DOHH2 (cell line): ENCODE measurements around the gene CATSPER3.

Experiments used
- CTCF ChIP-seq: fragments of 200-600 bp; sonication (generic); IDR thresholded peaks from one replicate; pipeline ENCODE4 v1.5.1; 2014; ENCODE audit warnings: antibody characterized with exemption, mild to moderate bottlenecking, low read depth, low read length; ENCODE audit not compliant: poor library complexity, severe bottlenecking
- EZH2phosphoT487 ChIP-seq: fragments of 200-600 bp; sonication (generic); IDR thresholded peaks from 2 replicates; pipeline ENCODE4 v1.6.1; 2017; ENCODE audit warnings: borderline replicate concordance, mild to moderate bottlenecking, antibody characterized with exemption, low read length, moderate library complexity, mixed read lengths

GRCh38 chr5:135010502-135011354 lies 43.0 kb downstream of the CATSPER3 start:
- TF ChIP-seq CTCF: peak; percentile 33
- no peak for TF ChIP-seq EZH2phosphoT487
